ENCODE measurements around the gene DRAM2. TPM values are rescaled to one million over a fixed set of nuclear protein-coding genes. Genes with fewer than 3 reads are reported as not detected.

Gene DRAM2
- total and polyA plus RNA-seq, 9 of the 15 experiments (the other 6 are each of a cell fraction or from before 2014, with no cell fraction given) = 29.0 to 161 (median 53.5) TPM

DNA sequence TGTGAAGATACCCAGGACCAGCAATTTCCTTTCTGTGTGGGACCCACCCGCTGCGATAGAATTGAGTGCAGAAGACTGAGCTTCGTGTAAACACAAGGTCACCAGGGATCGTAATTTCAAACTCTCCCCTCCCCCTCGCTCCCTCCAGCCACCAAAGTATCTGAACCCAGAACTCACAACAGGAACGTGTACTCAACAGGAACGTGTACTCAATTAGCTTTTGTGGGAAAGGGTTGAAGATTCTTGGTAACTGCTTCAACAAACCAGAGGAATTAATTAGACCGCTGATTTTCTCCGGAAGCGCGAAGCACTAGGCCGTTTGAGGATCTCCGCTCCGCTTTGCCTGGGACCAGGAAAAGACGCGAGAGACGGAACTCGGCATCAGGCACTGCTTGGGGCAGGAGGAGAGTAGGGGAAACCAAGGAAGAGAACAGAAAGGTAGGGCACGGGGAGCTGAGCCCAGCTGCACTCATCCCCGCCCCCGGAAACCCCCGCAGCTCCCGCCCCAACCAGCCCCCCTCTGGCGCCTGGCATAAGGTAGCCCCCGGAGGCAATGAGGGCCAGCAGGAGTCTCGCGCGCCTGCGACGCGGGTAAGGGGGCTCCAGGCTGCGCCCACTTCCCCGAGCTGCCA, 453 bp downstream of the DRAM2 start (continued):
- TF ChIP-seq ASH1L (IDR thresholded peaks at IDR 0.05; ENCODE audit: borderline replicate concordance, low read depth, partially characterized antibody) (no peak), ZNF507 (tag; conservative IDR thresholded peaks at IDR 0.05) (no peak), NFIX (CRISPR knock-in tag; IDR thresholded peaks at IDR 0.05; ENCODE audit: low read depth) (no peak), EWSR1 (IDR thresholded peaks at IDR 0.05; ENCODE audit: borderline replicate concordance, low read depth, partially characterized antibody) (no peak), JUN (IDR thresholded peaks at IDR 0.05; ENCODE audit: borderline replicate concordance, low read depth, low read length) (no peak), JUN (CRISPR knock-in tag; IDR thresholded peaks at IDR 0.05; ENCODE audit: borderline replicate concordance) (0 out of 2 replicates have a peak, but pooled peaks have one; percentile 13), ZFPM2 (CRISPR knock-in tag; IDR thresholded peaks at IDR 0.05) (no peak), CBX3 (IDR thresholded peaks at IDR 0.05; ENCODE audit: borderline replicate concordance in 1 of 2, low read length in 2 of 2) (no peak), LEF1 (IDR thresholded peaks at IDR 0.05) (no peak), PTTG1 (tag; IDR thresholded peaks at IDR 0.05; ENCODE audit: low read depth) (no peak), KDM4B (IDR thresholded peaks at IDR 0.05; ENCODE audit: borderline replicate concordance in 2 of 2, low read depth in 1 of 2) (no peak), GTF2F1 (IDR thresholded peaks at IDR 0.05; ENCODE audit: low read depth, low read length) (no peak), NFIC (IDR thresholded peaks at IDR 0.05) (no peak), ZKSCAN3 (CRISPR knock-in tag; IDR thresholded peaks at IDR 0.05) (no peak), ZNF175 (CRISPR knock-in tag; IDR thresholded peaks at IDR 0.05; ENCODE audit: low read depth) (no peak), TBP (optimal IDR thresholded peaks at IDR 0.05; ENCODE audit: low read depth, low read length) (no peak), HDGF (IDR thresholded peaks at IDR 0.05) (no peak), MCM2 (IDR thresholded peaks at IDR 0.05; ENCODE audit: low read depth) (no peak), MTF1 (CRISPR knock-in tag; IDR thresholded peaks at IDR 0.05; ENCODE audit: borderline replicate concordance) (no peak)
- TF ChIP-seq, protein P1, sequence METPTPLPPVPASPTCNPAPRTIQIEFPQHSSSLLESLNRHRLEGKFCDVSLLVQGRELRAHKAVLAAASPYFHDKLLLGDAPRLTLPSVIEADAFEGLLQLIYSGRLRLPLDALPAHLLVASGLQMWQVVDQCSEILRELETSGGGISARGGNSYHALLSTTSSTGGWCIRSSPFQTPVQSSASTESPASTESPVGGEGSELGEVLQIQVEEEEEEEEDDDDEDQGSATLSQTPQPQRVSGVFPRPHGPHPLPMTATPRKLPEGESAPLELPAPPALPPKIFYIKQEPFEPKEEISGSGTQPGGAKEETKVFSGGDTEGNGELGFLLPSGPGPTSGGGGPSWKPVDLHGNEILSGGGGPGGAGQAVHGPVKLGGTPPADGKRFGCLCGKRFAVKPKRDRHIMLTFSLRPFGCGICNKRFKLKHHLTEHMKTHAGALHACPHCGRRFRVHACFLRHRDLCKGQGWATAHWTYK (CRISPR knock-in tag; IDR thresholded peaks at IDR 0.05) = no peak
- TF ChIP-seq, protein P2, sequence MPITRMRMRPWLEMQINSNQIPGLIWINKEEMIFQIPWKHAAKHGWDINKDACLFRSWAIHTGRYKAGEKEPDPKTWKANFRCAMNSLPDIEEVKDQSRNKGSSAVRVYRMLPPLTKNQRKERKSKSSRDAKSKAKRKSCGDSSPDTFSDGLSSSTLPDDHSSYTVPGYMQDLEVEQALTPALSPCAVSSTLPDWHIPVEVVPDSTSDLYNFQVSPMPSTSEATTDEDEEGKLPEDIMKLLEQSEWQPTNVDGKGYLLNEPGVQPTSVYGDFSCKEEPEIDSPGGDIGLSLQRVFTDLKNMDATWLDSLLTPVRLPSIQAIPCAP (CRISPR knock-in tag; IDR thresholded peaks at IDR 0.05; ENCODE audit: borderline replicate concordance) = no peak
- TF ChIP-seq, protein P3, sequence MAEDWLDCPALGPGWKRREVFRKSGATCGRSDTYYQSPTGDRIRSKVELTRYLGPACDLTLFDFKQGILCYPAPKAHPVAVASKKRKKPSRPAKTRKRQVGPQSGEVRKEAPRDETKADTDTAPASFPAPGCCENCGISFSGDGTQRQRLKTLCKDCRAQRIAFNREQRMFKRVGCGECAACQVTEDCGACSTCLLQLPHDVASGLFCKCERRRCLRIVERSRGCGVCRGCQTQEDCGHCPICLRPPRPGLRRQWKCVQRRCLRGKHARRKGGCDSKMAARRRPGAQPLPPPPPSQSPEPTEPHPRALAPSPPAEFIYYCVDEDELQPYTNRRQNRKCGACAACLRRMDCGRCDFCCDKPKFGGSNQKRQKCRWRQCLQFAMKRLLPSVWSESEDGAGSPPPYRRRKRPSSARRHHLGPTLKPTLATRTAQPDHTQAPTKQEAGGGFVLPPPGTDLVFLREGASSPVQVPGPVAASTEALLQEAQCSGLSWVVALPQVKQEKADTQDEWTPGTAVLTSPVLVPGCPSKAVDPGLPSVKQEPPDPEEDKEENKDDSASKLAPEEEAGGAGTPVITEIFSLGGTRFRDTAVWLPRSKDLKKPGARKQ (CRISPR knock-in tag; IDR thresholded peaks at IDR 0.05) = no peak
- TF ChIP-seq, protein P4, sequence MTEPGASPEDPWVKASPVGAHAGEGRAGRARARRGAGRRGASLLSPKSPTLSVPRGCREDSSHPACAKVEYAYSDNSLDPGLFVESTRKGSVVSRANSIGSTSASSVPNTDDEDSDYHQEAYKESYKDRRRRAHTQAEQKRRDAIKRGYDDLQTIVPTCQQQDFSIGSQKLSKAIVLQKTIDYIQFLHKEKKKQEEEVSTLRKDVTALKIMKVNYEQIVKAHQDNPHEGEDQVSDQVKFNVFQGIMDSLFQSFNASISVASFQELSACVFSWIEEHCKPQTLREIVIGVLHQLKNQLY (CRISPR knock-in tag; conservative IDR thresholded peaks at IDR 0.05) = no peak

Measured in K562 (cell line).